Breast epithelium (tissue), 3 donors: Measurements from ENCODE around the gene DYSF.

Source experiments
- POLR2A ChIP-seq: fragments of 450-650 bp; IDR thresholded peaks from one replicate; pipeline ENCODE4 v1.6.1; 2016; ENCODE audit warnings: antibody characterized with exemption, mild to moderate bottlenecking, moderate library complexity
- TF ChIP-seq, protein P1 (sequence below), 3 donors: fragments of 450-650 bp; IDR thresholded peaks; one replicate each; pipeline ENCODE4 v1.5.1; 2016 to 2017; ENCODE audit warnings: antibody characterized with exemption in 3 of 3, mild to moderate bottlenecking in 3 of 3, moderate library complexity in 3 of 3

DNA sequence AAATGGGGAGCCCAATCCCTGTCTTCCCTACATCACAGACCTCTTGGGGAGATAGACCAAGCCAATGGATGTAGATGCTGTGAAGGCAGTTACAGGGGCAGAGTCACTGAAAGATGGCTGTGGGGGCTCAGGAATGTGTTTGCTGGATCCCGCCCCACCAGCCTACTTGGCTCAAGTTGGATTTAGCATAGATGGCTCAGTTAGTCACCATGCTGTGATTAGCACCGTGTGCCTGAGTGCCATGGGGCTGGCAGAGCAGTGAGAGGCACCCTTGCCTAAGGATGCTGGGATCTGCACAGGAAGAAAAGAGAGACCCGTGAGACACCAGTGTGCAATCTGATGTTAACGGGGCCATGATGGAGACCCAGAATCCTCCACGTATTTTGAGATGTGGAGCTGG, 228.3 kb downstream of the DYSF start:
- TF ChIP-seq, protein P1, sequence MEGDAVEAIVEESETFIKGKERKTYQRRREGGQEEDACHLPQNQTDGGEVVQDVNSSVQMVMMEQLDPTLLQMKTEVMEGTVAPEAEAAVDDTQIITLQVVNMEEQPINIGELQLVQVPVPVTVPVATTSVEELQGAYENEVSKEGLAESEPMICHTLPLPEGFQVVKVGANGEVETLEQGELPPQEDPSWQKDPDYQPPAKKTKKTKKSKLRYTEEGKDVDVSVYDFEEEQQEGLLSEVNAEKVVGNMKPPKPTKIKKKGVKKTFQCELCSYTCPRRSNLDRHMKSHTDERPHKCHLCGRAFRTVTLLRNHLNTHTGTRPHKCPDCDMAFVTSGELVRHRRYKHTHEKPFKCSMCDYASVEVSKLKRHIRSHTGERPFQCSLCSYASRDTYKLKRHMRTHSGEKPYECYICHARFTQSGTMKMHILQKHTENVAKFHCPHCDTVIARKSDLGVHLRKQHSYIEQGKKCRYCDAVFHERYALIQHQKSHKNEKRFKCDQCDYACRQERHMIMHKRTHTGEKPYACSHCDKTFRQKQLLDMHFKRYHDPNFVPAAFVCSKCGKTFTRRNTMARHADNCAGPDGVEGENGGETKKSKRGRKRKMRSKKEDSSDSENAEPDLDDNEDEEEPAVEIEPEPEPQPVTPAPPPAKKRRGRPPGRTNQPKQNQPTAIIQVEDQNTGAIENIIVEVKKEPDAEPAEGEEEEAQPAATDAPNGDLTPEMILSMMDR (IDR thresholded peaks at IDR 0.05) = no peak
- no peak for TF ChIP-seq POLR2A
